IMR-90 (cell line): Measurements from ENCODE around the gene POLR2L. TPM values are rescaled to one million over a fixed set of nuclear protein-coding genes. Genes with fewer than 3 reads are reported as not detected.

Source experiments
- ATAC-seq: fragments of 200-7000 bp; cut with Tn5 transposase; 2 replicates; pipeline ENCODE4 v1.9.1; 2020; ENCODE audit warnings: low read depth, mild to moderate bottlenecking, moderate library complexity
- BruUV-seq: library from RNA; stranded (reverse); fragments of 400-500 nt; replicated peaks from 2 replicates; lab custom pipeline; 2021; lab: Mats Ljungman, UMichigan
- CTCF ChIA-PET: fragments of 300-600 bp; formaldehyde crosslinking; extraction: SDS; loops from one replicate; lab custom pipeline; 2021; ENCODE audit warnings: antibody characterized with exemption; lab: Yijun Ruan, JAX
- POLR2A ChIA-PET: fragments of 300-600 bp; sonication (Branson Sonifier 250); formaldehyde crosslinking; loops from one replicate; lab custom pipeline; 2022; ENCODE audit warnings: antibody characterized with exemption; ENCODE audit not compliant: unreplicated experiment; lab: Charles Lee
- DNase-seq: peaks from one replicate; pipeline ENCODE4 v3.0.0; 2013
- H2AFZ ChIP-seq: replicated peaks from 2 replicates; pipeline ENCODE3; 2013; ENCODE audit warnings: low read length, mild to moderate bottlenecking; ENCODE audit not compliant: poor library complexity
- H2AK5ac ChIP-seq: 2 replicates; pipeline ENCODE4 v1.6.1; 2013; ENCODE audit warnings: low read depth, low read length, inconsistent platforms
- H2AK9ac ChIP-seq: replicated peaks from 2 replicates; pipeline ENCODE3; 2013; ENCODE audit warnings: mild to moderate bottlenecking, low read depth, low read length, moderate library complexity; ENCODE audit not compliant: poor library complexity
- H2BK120ac ChIP-seq: 2 replicates; pipeline ENCODE4 v1.6.1; 2013; ENCODE audit warnings: low read depth, low read length, inconsistent platforms
- H2BK15ac ChIP-seq: 3 replicates; pipeline ENCODE4 v1.6.1; 2013; ENCODE audit warnings: low read depth, low read length, inconsistent platforms
- H2BK20ac ChIP-seq: 2 replicates; pipeline ENCODE4 v1.6.1; 2013; ENCODE audit warnings: low read depth, mild to moderate bottlenecking, inconsistent platforms, low read length, moderate library complexity
- H2BK5ac ChIP-seq: 2 replicates; pipeline ENCODE4 v1.6.1; 2013; ENCODE audit warnings: mild to moderate bottlenecking, low read depth, low read length, inconsistent platforms; ENCODE audit not compliant: poor library complexity, severe bottlenecking
- H3K14ac ChIP-seq: replicated peaks from 2 replicates; pipeline ENCODE4 v1.6.1; 2013; ENCODE audit warnings: low read depth, low read length, inconsistent platforms
- H3K18ac ChIP-seq: 2 replicates; pipeline ENCODE4 v1.6.1; 2013; ENCODE audit warnings: low read depth, low read length, control low read depth
- H3K23ac ChIP-seq: 2 replicates; pipeline ENCODE4 v1.6.1; 2013; ENCODE audit warnings: low read depth, low read length, inconsistent platforms
- H3K27ac ChIP-seq: 2 replicates; pipeline ENCODE4 v1.5.1; 2013; ENCODE audit warnings: mild to moderate bottlenecking, control low read depth, low read length; ENCODE audit not compliant: insufficient read depth
- H3K27me3 ChIP-seq: 2 replicates; pipeline ENCODE4 v1.6.1; 2013; ENCODE audit warnings: low read length; ENCODE audit not compliant: control insufficient read depth, insufficient read depth
- H3K36me3 ChIP-seq: 2 replicates; pipeline ENCODE4 v1.6.1; 2013; ENCODE audit warnings: low read length, mixed read lengths; ENCODE audit not compliant: control insufficient read depth, insufficient read depth
- H3K4ac ChIP-seq: 2 replicates; pipeline ENCODE4 v1.6.1; 2013; ENCODE audit warnings: low read depth, low read length, inconsistent platforms
- H3K4me1 ChIP-seq: 2 replicates; pipeline ENCODE4 v1.6.1; 2013; ENCODE audit warnings: low read length, mixed read lengths; ENCODE audit not compliant: control insufficient read depth, insufficient read depth
- H3K4me2 ChIP-seq: 2 replicates; pipeline ENCODE4 v1.6.1; 2013; ENCODE audit warnings: low read depth, mild to moderate bottlenecking, control low read depth, low read length, moderate library complexity
- H3K4me3 ChIP-seq: 2 replicates; pipeline ENCODE4 v1.5.1; 2013; ENCODE audit warnings: low read depth, mild to moderate bottlenecking, control low read depth, low read length, moderate library complexity; ENCODE audit not compliant: insufficient read depth
- H3K56ac ChIP-seq: 2 replicates; pipeline ENCODE4 v1.6.1; 2013; ENCODE audit warnings: low read length, inconsistent platforms; ENCODE audit not compliant: insufficient read depth; ENCODE audit errors: extremely low read depth
- H3K79me1 ChIP-seq, 2 experiments: 2 replicates each; pipeline ENCODE4 v1.6.1; 2013; ENCODE audit warnings: low read length in 2 of 2, inconsistent platforms in 1 of 2, low read depth in 1 of 2
- H3K9ac ChIP-seq: 2 replicates; pipeline ENCODE4 v1.6.1; 2013; ENCODE audit warnings: low read depth, low read length, control low read depth
- H3K9me1 ChIP-seq: 2 replicates; pipeline ENCODE4 v1.6.1; 2013; ENCODE audit warnings: low read length, inconsistent platforms; ENCODE audit not compliant: insufficient read depth
- H3K9me3 ChIP-seq: 2 replicates; pipeline ENCODE4 v1.6.1; 2013; ENCODE audit warnings: low read length; ENCODE audit not compliant: control insufficient read depth, insufficient read depth
- H4K20me1 ChIP-seq: 2 replicates; pipeline ENCODE4 v1.6.1; 2013; ENCODE audit warnings: low read length, inconsistent platforms; ENCODE audit not compliant: insufficient read depth
- H4K5ac ChIP-seq: 2 replicates; pipeline ENCODE4 v1.6.1; 2013; ENCODE audit warnings: mild to moderate bottlenecking, low read depth, low read length, control low read depth
- H4K8ac ChIP-seq, 2 experiments: 2 replicates each; pipeline ENCODE4 v1.6.1; 2013; ENCODE audit warnings: low read depth in 2 of 2, low read length in 2 of 2, control low read depth in 1 of 2, inconsistent platforms in 1 of 2
- H4K91ac ChIP-seq: 2 replicates; pipeline ENCODE4 v1.6.1; 2013; ENCODE audit warnings: low read depth, low read length, inconsistent platforms; ENCODE audit not compliant: insufficient read depth
- MAFK ChIP-seq: IDR thresholded peaks from 2 replicates; pipeline ENCODE4 v1.6.1; 2012; ENCODE audit warnings: low read depth, low read length, improper control_type of control experiment
- MAZ ChIP-seq: IDR thresholded peaks from 2 replicates; pipeline ENCODE4 v1.6.1; 2012; ENCODE audit warnings: low read depth, mild to moderate bottlenecking, low read length, improper control_type of control experiment, moderate library complexity, borderline replicate concordance
- MXI1 ChIP-seq: IDR thresholded peaks from 2 replicates; pipeline ENCODE4 v1.6.1; 2012; ENCODE audit warnings: low read depth, mild to moderate bottlenecking, low read length, moderate library complexity, borderline replicate concordance
- RCOR1 ChIP-seq: IDR thresholded peaks from 2 replicates; pipeline ENCODE4 v1.6.1; 2012; ENCODE audit warnings: mild to moderate bottlenecking, low read length, improper control_type of control experiment; ENCODE audit not compliant: insufficient replicate concordance
- RFX5 ChIP-seq: IDR thresholded peaks from 2 replicates; pipeline ENCODE4 v1.8.0; 2012; ENCODE audit warnings: low read depth, mild to moderate bottlenecking, low read length, moderate library complexity
- WGBS, 2 experiments: methylation state at CpG; one replicate each; pipeline versions ENCODE4 v1.1.5 to v1.1.7; 2013; ENCODE audit warnings: missing lambda C conversion rate in 2 of 2; ENCODE audit not compliant: insufficient read length in 1 of 2; ENCODE audit errors: extremely low coverage in 2 of 2; 5-methylcytosine and 5-hydroxymethylcytosine counted together
- dilution Hi-C: fragments of 300-500 bp; cut with HindIII; formaldehyde crosslinking; loops from one replicate; pipeline ENCODE4 v1.14.3; 2018; ENCODE audit warnings: low sequenced_read_pairs; ENCODE audit not compliant: unreplicated experiment
- in situ Hi-C: fragments of 300-500 bp; cut with MboI; formaldehyde crosslinking; loops from 3 replicates; pipeline ENCODE4 v1.14.3; 2019; ENCODE audit warnings: low sequenced_read_pairs, inconsistent platforms, mixed read lengths
- intact Hi-C: fragments of 100-400 bp; cut with micrococcal nuclease; formaldehyde crosslinking; loops from 2 replicates; pipeline ENCODE4 v1.10.0; 2022
- polyA plus RNA-seq, 3 experiments: library from polyadenylated mRNA; depleted of rRNA; stranded (reverse); fragments of >200 nt; gene quantifications; 2 replicates each; pipeline ENCODE4 v1.2.3, GENCODE V29; 2012; ENCODE audit warnings: low replicate concordance in 1 of 3
- total RNA-seq: library from RNA; depleted of rRNA; stranded (reverse); fragments of >200 nt; gene quantifications from 2 replicates; pipeline ENCODE4 v1.2.3, GENCODE V29; 2012
- TF ChIP-seq, protein P1 (sequence below): fragments of 150-350 bp; IDR thresholded peaks from 2 replicates; pipeline ENCODE4 v1.6.1; 2016; ENCODE audit warnings: low read depth, mild to moderate bottlenecking, low read length, moderate library complexity, borderline replicate concordance

The POLR2L gene
- total and polyA plus RNA-seq, 2 of the 4 experiments (the other 2 are of a cell fraction) = 44.4 to 416 TPM

DNA sequence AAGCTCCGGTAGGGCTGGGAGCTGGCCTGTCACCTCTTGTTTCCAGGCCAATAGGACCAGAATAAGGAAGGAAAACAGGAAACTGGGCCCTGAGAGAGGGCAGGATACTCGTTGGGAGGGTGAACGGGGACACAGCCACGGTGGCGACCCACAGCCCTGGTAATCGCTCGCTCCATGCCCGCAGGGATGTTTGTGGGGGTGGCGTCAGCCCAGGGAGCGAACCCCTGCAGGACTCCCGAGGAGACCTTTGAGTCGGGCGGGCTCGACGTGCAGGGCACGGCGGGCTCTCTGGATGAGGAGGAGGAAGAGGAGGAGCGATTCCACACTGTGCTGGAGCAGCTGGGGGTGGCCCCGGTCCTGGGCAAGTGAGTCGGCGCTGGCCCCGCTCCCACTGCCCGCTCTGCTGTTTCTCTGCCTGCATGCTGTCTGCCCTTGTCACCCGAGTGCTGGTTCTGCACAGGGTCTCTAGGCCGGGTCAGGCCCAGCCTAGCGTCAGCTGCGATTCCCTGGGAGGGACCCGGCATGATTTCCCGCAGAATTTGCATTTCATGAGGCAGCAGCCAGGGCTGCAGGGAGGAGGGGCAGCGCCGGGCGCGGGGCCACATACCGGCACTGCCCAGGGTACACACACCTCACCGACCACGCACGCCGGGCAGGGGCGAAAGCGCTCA lies 13.0 kb downstream of the POLR2L start:
- H2AK5ac ChIP-seq = 0 out of 2 replicates have a peak overlapping the region, but pooled peaks have one; percentile 52
- peak overlapping the region; percentile 90 for H2AFZ ChIP-seq
- in situ Hi-C loops (no loop called here), dilution Hi-C loops (no loop called here), intact Hi-C loops (no loop called here)
- peak overlapping the region; percentile 71 for H4K91ac ChIP-seq
- H2BK15ac ChIP-seq = no peak overlapping the region
- H3K18ac ChIP-seq = no peak overlapping the region
- no peak overlapping the region for H2BK20ac ChIP-seq
- peak overlapping the region; percentile 56 for H2BK5ac ChIP-seq
- peak overlapping the region; percentile 51 for H3K4me2 ChIP-seq
- ChIA-PET POLR2A (no interaction called here), CTCF (no interaction called here)
- H4K20me1 ChIP-seq = peaks cover 33% of the 10 kb centered on the region
- 0 out of 2 replicates have a peak overlapping the region, but pooled peaks have one; percentile 39 for H3K14ac ChIP-seq
- H4K5ac ChIP-seq = no peak overlapping the region; the same call in 1 of the 2 replicates
- WGBS, 2 experiments = 17% methylated on average over 27 of the region's 40 CpGs; no CpG with 5 or more reads in 1 of the 2 experiments
- no peaks in the 10 kb centered on the region for H3K9me3 ChIP-seq
- H3K4me1 ChIP-seq = peaks cover 28% of the 10 kb centered on the region
- H3K27me3 ChIP-seq = peaks cover 6% of the 10 kb centered on the region; the same call in 1 of the 2 replicates
- no peak overlapping the region; the same call in 1 of the 2 replicates for H3K27ac ChIP-seq
- H3K4ac ChIP-seq = peak overlapping the region; percentile 43
- no peak for TF ChIP-seq MAFK
- TF ChIP-seq MXI1 = no peak
- TF ChIP-seq MAZ = no peak
- no peak for TF ChIP-seq RFX5
- TF ChIP-seq RCOR1 = no peak
- TF ChIP-seq, protein P1, sequence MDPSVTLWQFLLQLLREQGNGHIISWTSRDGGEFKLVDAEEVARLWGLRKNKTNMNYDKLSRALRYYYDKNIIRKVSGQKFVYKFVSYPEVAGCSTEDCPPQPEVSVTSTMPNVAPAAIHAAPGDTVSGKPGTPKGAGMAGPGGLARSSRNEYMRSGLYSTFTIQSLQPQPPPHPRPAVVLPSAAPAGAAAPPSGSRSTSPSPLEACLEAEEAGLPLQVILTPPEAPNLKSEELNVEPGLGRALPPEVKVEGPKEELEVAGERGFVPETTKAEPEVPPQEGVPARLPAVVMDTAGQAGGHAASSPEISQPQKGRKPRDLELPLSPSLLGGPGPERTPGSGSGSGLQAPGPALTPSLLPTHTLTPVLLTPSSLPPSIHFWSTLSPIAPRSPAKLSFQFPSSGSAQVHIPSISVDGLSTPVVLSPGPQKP = no peak
- peaks cover 5 to 20% of the 10 kb centered on the region in 2 experiments for H3K79me1 ChIP-seq
- DNase-seq (no peak), ATAC-seq (0 out of 2 replicates have a peak, but pooled peaks have one; percentile 2)
- no peak overlapping the region for H3K56ac ChIP-seq
- H3K23ac ChIP-seq = peak overlapping the region; percentile 34; the same call in 1 of the 2 replicates
- peak overlapping the region; percentile 60 for H2AK9ac ChIP-seq
- H3K36me3 ChIP-seq = peaks cover 14% of the 10 kb centered on the region; the same call in 1 of the 2 replicates
- H3K9me1 ChIP-seq = peaks cover 7% of the 10 kb centered on the region; the same call in 1 of the 2 replicates
- H3K4me3 ChIP-seq = no peak overlapping the region
- no peak overlapping the region for H3K9ac ChIP-seq
- no TSS peak for BruUV-seq
- H4K8ac ChIP-seq = peak overlapping the region; percentile 87 to 95; a peak in 3 of 4 replicates
- H2BK120ac ChIP-seq = peak overlapping the region; percentile 18; the same call in 1 of the 2 replicates
